ENCODE results near the gene TBC1D16. TPM values are rescaled to one million over a fixed set of nuclear protein-coding genes. Genes with fewer than 3 reads are reported as not detected.

TBC1D16 gene
- total and polyA plus RNA-seq, 8 donors, result 4.9 to 31.4 (median 19.7) TPM

DNA sequence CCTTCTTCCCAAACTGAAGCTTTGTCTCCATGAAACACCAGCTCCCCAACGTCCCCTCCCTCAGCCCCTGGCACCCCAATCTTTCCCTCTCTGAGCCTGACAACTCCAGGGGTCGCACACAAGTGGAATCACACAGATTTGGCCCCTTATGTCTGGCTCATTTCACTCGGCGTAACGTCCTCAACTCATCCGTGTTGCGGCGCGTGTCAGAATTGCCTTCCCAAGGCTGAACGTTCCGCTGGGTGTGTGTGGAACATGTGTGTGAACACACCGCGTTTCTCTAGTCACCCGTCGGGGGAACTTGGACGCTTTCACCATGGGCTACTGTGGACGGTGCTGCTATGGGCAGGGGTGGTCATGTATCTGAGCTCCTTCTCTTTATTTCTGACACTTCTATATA lies 45.0 kb downstream of the TBC1D16 start:
- no peak overlapping the region for H3K4me3 ChIP-seq
- no peak for FAIRE-seq
- H3K27ac ChIP-seq, result no peak overlapping the region
- ATAC-seq, result no peak
- 81 to 89% methylated on average over 17 of the region's 17 CpGs for WGBS, 2 donors
- intact Hi-C loops (cut with DNase I), result loop anchor here in 1 of 3 donors (5.0 kb wide), 2 partner anchors 183 to 198 kb away; no protein-coding TSS in a partner anchor
- no peaks in the 10 kb centered on the region for H3K36me3 ChIP-seq
- peak in 2 of 6 donors; percentile 28 to 44 for DNase-seq
- H3K4me1 ChIP-seq, result peaks cover 22 to 63% (median 37%) of the 10 kb centered on the region in 3 donors
- H3K9me3 ChIP-seq, result no peaks in the 10 kb centered on the region
- TF ChIP-seq, protein P1, sequence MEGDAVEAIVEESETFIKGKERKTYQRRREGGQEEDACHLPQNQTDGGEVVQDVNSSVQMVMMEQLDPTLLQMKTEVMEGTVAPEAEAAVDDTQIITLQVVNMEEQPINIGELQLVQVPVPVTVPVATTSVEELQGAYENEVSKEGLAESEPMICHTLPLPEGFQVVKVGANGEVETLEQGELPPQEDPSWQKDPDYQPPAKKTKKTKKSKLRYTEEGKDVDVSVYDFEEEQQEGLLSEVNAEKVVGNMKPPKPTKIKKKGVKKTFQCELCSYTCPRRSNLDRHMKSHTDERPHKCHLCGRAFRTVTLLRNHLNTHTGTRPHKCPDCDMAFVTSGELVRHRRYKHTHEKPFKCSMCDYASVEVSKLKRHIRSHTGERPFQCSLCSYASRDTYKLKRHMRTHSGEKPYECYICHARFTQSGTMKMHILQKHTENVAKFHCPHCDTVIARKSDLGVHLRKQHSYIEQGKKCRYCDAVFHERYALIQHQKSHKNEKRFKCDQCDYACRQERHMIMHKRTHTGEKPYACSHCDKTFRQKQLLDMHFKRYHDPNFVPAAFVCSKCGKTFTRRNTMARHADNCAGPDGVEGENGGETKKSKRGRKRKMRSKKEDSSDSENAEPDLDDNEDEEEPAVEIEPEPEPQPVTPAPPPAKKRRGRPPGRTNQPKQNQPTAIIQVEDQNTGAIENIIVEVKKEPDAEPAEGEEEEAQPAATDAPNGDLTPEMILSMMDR (IDR thresholded peaks at IDR 0.05), result no peak
- H3K27me3 ChIP-seq, result no peaks in the 10 kb centered on the region

DNA sequence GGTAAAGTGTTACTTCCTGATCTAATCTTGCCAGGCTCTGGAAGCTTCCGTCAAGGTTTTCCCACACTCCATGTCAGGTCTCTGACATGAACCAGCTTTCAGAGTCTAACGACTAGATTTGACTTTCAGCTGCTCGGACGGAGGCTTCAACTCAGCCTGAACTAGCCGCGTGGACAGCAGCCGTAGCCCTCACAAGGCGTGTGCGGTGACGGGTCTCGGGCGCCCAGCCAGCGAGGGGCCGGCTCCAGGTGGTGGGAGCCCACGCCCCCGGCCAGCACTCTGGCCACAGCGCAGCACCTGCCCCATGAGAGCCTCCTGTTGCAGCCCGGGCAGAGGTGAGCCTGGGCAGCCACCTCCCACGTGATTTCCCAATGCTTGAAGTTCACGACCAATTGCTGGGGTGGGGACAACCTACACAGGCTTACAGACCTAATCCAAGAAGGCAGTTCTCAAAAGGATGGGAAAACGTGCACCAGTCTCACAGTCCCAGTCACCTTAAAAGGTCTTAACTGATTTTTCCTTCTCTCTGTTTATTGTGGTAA lies 45.5 kb downstream of the TBC1D16 start:
- no peak overlapping the region for H3K4me3 ChIP-seq
- H3K36me3 ChIP-seq, result no peaks in the 10 kb centered on the region
- intact Hi-C loops (cut with DNase I), result loop anchor here in 1 of 3 donors (5.0 kb wide), 2 partner anchors 183 to 198 kb away; no protein-coding TSS in a partner anchor
- peaks cover 22 to 63% (median 37%) of the 10 kb centered on the region in 3 donors for H3K4me1 ChIP-seq
- 37 to 51% methylated on average over 21 of the region's 21 CpGs for WGBS, 2 donors
- H3K9me3 ChIP-seq, result no peaks in the 10 kb centered on the region
- FAIRE-seq (no peak), ATAC-seq (peak in 3 of 4 donors; percentile 3 to 6 (median 3)), DNase-seq (peak in 3 of 6 donors; percentile 59 to 74 (median 62))
- peak overlapping the region in 2 of 4 donors; percentile 15 to 42 for H3K27ac ChIP-seq
- no peaks in the 10 kb centered on the region for H3K27me3 ChIP-seq
- TF ChIP-seq, protein P1 (IDR thresholded peaks at IDR 0.05), result no peak

DNA sequence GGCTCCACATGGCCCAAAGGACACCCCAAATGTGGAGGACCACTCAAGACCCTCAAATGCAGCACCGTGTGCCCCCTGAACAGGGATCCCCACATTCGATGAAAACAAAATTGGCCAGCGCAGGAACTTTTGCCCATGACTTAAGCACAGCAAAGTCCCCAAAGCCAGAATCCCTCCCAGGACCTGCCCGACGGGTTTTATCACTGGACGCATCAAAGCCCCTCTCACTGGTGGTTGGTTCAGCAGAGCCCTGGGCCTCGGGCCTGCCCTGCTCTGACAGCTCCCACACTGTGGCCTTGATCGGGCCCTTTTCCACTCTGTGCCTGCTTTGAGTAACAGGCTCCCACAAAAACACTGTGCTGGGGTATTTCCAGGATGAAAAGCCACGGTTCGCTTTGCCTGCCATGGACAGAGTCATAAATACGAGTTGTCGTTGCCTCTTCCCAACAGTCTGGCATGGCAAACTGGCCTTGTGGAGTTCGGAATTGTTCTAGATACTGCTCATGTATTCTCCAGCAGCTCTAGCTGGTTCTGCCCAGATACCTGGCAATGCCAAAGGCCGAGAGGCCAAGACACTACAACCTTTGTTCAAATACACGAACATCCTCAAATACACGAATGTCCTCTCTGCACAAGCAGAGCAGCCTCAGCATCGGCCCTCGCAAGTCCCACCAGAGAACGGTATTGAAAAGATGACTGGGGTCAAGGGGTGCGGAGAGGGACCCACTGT lies 46.4 kb downstream of the TBC1D16 start:
- FAIRE-seq (no peak), DNase-seq (peak in 2 of 6 donors; percentile 20 to 36), ATAC-seq (no peak)
- no peaks in the 10 kb centered on the region for H3K36me3 ChIP-seq
- H3K4me1 ChIP-seq, result peaks cover 22 to 61% (median 37%) of the 10 kb centered on the region in 3 donors
- no peaks in the 10 kb centered on the region for H3K9me3 ChIP-seq
- no peaks in the 10 kb centered on the region for H3K27me3 ChIP-seq
- intact Hi-C loops (cut with DNase I), result loop anchor here in 1 of 3 donors (10.0 kb wide), 1 partner anchor 184 kb away; no protein-coding TSS in a partner anchor
- WGBS, 2 donors, result 77 to 81% methylated on average over 20 of the region's 20 CpGs
- TF ChIP-seq, protein P1 (IDR thresholded peaks at IDR 0.05), result no peak
- no peak overlapping the region for H3K4me3 ChIP-seq
- peak overlapping the region in 2 of 4 donors; percentile 15 to 42 for H3K27ac ChIP-seq

DNA sequence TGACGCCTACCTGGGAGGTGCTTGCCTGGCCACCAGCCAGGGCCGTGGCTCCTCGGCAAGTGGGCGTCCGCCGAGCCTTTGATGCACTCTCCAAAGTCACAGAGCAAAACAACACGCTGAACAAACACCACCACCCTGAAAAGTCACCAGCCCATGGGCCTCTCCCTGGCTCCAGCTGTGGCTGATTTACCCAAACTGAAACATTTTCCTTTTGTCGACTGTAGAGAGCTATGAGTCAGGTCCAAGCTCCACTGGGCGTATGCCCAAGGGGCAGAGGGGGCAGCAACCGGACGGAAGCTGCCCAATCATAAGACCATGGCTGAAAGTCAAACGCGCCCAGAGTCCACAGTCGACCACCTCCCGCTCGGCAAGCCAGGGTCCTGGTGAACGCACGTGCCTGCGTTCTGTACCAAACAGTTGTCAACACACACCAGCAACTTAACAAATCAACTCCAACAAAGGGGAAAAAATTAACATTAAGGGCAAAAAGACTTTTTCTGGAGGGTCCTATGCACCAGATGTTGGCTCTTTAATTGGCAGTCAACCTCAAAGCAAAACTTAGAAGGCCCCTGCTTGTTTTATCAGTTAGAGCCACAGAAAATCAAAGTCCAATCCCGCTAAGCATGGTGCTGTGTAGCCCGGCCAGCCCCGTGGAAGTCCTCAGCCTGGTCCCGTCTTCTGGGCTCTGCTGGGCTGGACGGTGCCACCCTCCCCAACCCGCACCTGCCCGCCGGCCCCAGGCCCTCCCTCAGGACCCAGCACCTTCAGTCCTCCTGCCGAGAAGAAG lies 47.3 kb downstream of the TBC1D16 start:
- DNase-seq (peak in 2 of 6 donors; percentile 47 to 54), ATAC-seq (peak in 3 of 4 donors; percentile 3 to 20 (median 6)), FAIRE-seq (no peak)
- 51 to 53% methylated on average over 28 of the region's 28 CpGs for WGBS, 2 donors
- no peaks in the 10 kb centered on the region for H3K36me3 ChIP-seq
- H3K4me3 ChIP-seq, result no peak overlapping the region
- H3K27me3 ChIP-seq, result no peaks in the 10 kb centered on the region
- TF ChIP-seq, protein P1 (IDR thresholded peaks at IDR 0.05), result no peak
- no peaks in the 10 kb centered on the region for H3K9me3 ChIP-seq
- peak overlapping the region in 2 of 4 donors; percentile 2 to 39 for H3K27ac ChIP-seq
- intact Hi-C loops (cut with DNase I), result loop anchor here in 1 of 3 donors (10.0 kb wide), 1 partner anchor 184 kb away; no protein-coding TSS in a partner anchor
- H3K4me1 ChIP-seq, result peaks cover 15 to 52% (median 30%) of the 10 kb centered on the region in 3 donors

All from pancreas (tissue), 10 donors.